Right hindlimb (tissue), 1 donor: ENCODE measurements around the gene CNOT1.

Experiments used
- DNase-seq: peaks from one replicate; pipeline ENCODE4 v3.0.0-alpha.2; 2018

CNOT1 gene

GRCh38 chr16:58475091-58475619, 154.5 kb downstream of the CNOT1 start:
- DNase-seq = no peak

- DNase-seq = no peak
Measured at GRCh38 chr16:58474296-58474695, 155.3 kb downstream of the CNOT1 start.

DNA sequence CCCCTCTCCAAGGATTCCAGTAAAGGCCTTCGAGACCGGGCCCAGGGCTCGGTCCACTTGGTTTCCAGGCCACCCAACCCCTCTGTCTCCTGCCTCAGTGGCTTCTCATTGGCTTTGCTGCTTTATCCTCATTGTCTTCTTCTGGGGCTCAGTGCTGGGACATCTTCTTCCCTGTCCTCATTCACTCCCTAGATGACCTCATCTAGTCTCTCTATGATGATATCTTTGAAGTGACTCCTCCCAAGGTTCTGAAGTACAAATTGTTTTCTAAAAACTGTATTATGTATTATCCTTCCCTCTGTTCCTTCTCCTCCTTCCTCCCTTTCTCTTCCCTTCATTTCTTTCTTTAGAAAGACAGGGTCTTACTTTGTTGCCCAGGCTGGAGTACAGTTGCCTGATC, 156.8 kb downstream of the CNOT1 start:
- no peak for DNase-seq

- no peak for DNase-seq
Measured at GRCh38 chr16:58472266-58472665, 157.4 kb downstream of the CNOT1 start.

DNA sequence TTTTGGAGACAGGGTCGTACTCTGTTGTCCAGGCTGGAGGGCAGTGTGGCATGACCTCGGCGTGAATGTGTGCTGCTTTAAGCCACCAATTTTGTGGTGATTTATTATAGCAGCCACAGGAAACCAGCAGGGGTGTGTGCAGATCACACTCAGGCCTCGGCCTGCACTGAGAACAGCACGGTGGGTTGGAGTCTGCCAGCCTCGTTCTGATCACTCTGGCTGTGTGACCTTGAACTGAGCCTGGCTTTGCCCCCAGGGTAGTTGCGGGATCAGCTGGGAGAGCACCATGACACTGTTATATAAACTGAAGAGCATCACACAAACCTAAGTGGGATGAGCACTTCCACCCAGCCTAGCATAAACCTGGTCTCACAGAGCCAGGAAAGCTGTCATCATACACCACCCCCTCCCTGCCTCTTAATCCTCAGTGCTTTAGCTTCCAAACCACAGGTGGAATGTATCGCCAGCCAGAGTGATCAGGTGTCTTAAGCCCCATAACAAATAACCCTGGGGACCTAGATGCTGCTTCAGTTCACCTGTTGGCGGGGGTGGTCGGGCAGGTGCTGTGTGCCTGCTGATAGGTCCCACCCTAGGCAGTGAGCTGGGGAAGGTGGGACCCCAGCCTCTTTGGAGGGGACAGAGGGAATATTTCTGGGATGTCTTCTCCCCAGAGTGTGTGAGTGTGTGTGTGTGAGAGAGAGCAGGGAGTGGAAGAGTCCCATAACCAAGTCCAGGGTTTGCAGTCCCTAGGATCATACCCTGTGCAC, 158.2 kb downstream of the CNOT1 start:
- DNase-seq = no peak
